Activated T-cell treated with anti-CD3 and anti-CD28 coated beads, Interleukin-2, amount 50 U/mL, for 48 hours (primary cell): ENCODE measurements around the gene BBS2.
A peak's percentile ranks its signal among the peaks of the same experiment; 100 is the strongest.

Experiments used
- DNase-seq, 2 experiments: peaks; one replicate each; pipeline ENCODE4 v3.0.0-alpha.2; 2020

Gene BBS2

GRCh38 chr16:56475201-56475600 lies 44.6 kb downstream of the BBS2 start:
- DNase-seq, result no peak

- no peak for DNase-seq
Measured at GRCh38 chr16:56470666-56471065, 49.2 kb downstream of the BBS2 start.

- DNase-seq, result no peak
Measured at GRCh38 chr16:56470232-56470631, 49.6 kb downstream of the BBS2 start.

- no peak for DNase-seq
Measured at GRCh38 chr16:56469748-56470147, 50.1 kb downstream of the BBS2 start.

- DNase-seq, result no peak
Measured at GRCh38 chr16:56468800-56469199, 51.0 kb downstream of the BBS2 start.

- DNase-seq, result no peak
Measured at GRCh38 chr16:56466344-56466743, 53.5 kb downstream of the BBS2 start.

- DNase-seq, result no peak
Measured at GRCh38 chr16:56463153-56463552, 56.7 kb downstream of the BBS2 start.

GRCh38 chr16:56462064-56462796 lies 57.6 kb downstream of the BBS2 start:
- no peak for DNase-seq

- no peak for DNase-seq
Measured at GRCh38 chr16:56460101-56460500, 59.7 kb downstream of the BBS2 start.

- no peak for DNase-seq
Measured at GRCh38 chr16:56457927-56458470, 61.8 kb downstream of the BBS2 start.

- DNase-seq, result peak; percentile 29 to 33
Measured at GRCh38 chr16:56451753-56452689, 67.8 kb downstream of the BBS2 start.

GRCh38 chr16:56450986-56451752 lies 68.7 kb downstream of the BBS2 start, which contains the start of the genes NUDT21 and OGFOD1:
Gene NUDT21 (minus strand): TSS chr16:56451332. CDS start chr16:56451202, 130 bp downstream.
Gene OGFOD1 (plus strand): TSS chr16:56451554. CDS start chr16:56451613, 59 bp downstream.
- peak; percentile 86 to 90 for DNase-seq

- DNase-seq, result peak; percentile 32 to 37
Measured at GRCh38 chr16:56450275-56450985, 69.4 kb downstream of the BBS2 start.

- DNase-seq, result no peak
Measured at GRCh38 chr16:56448005-56448404, 71.8 kb downstream of the BBS2 start.

GRCh38 chr16:56447286-56447685 lies 72.5 kb downstream of the BBS2 start:
- no peak for DNase-seq

- no peak for DNase-seq
Measured at GRCh38 chr16:56438038-56438437, 81.8 kb downstream of the BBS2 start.

GRCh38 chr16:56436258-56436657 lies 83.6 kb downstream of the BBS2 start:
- no peak for DNase-seq
